Measurements from ENCODE around the gene CDC45.

The CDC45 gene

GRCh38 chr22:19473578-19473977 is 6.1 kb upstream of the CDC45 start:
- Histone ChIP-seq H3K36me3 (ENCODE audit: insufficient read depth, low read length) (peaks cover 71% of the 10 kb centered on the region), H3K9ac (ENCODE audit: low read depth, low read length) (no peak overlapping the region), H3K27me3 (ENCODE audit: insufficient read depth, low read length) (no peaks in the 10 kb centered on the region), H3K4me1 (ENCODE audit: insufficient read depth, low read length) (peaks cover 8% of the 10 kb centered on the region; the same call in 1 of the 2 replicates), H3K4me3 (ENCODE audit: low read length) (no peak overlapping the region), H3K27ac (ENCODE audit: low read depth, low read length) (no peak overlapping the region), H3K9me3 (ENCODE audit: insufficient read depth, low read depth, low read length) (no peaks in the 10 kb centered on the region)
- 91% methylated on average over 3 of the region's 3 CpGs for WGBS

DNA sequence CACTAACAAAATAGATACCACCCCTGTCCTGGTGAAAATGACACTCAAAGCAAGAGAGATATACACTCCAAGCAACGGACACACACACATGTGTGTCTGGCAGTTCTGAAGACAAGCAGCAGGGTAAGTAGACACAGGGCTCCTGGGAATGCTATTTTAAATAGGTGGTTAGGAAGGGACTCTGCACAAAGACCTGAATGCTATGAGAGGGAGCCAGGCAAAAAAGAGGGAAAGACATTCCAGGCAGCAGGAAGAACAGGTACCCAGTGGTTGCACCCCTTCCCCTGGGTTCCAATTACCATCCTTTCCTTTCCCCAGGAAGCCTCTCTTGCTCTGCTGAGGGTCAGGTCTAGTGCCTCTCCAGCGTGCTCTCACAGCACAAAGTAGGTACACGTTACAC is 3.7 kb upstream of the CDC45 start:
- H3K36me3 ChIP-seq (ENCODE audit: insufficient read depth, low read length) = peaks cover 48% of the 10 kb centered on the region
- no peak overlapping the region for H3K27ac ChIP-seq (ENCODE audit: low read depth, low read length)
- WGBS = 95% methylated on average over 3 of the region's 3 CpGs
- H3K4me3 ChIP-seq (ENCODE audit: low read length) = no peak overlapping the region
- no peaks in the 10 kb centered on the region for H3K27me3 ChIP-seq (ENCODE audit: insufficient read depth, low read length)
- H3K9me3 ChIP-seq (ENCODE audit: insufficient read depth, low read depth, low read length) = no peaks in the 10 kb centered on the region
- no peak overlapping the region for H3K9ac ChIP-seq (ENCODE audit: low read depth, low read length)
- H3K4me1 ChIP-seq (ENCODE audit: insufficient read depth, low read length) = peaks cover 15% of the 10 kb centered on the region; the same call in 1 of the 2 replicates

- H3K9ac ChIP-seq (ENCODE audit: low read depth, low read length) = peak overlapping the region; percentile 93
- 68% methylated on average over 3 of the region's 5 CpGs for WGBS
- H3K9me3 ChIP-seq (ENCODE audit: insufficient read depth, low read depth, low read length) = no peaks in the 10 kb centered on the region
- peak overlapping the region; percentile 62 for H3K4me3 ChIP-seq (ENCODE audit: low read length)
- H3K36me3 ChIP-seq (ENCODE audit: insufficient read depth, low read length) = peaks cover 43% of the 10 kb centered on the region
- no peaks in the 10 kb centered on the region for H3K27me3 ChIP-seq (ENCODE audit: insufficient read depth, low read length)
- H3K4me1 ChIP-seq (ENCODE audit: insufficient read depth, low read length) = peaks cover 16% of the 10 kb centered on the region; the same call in 1 of the 2 replicates
- H3K27ac ChIP-seq (ENCODE audit: low read depth, low read length) = no peak overlapping the region
These were observed 2.2 kb upstream of the CDC45 start for GRCh38 chr22:19477321-19478044.

GRCh38 chr22:19478045-19478900 is 1.4 kb upstream of the CDC45 start:
- Histone ChIP-seq H3K36me3 (ENCODE audit: insufficient read depth, low read length) (peaks cover 41% of the 10 kb centered on the region), H3K27ac (ENCODE audit: low read depth, low read length) (peak overlapping the region; percentile 91), H3K27me3 (ENCODE audit: insufficient read depth, low read length) (no peaks in the 10 kb centered on the region), H3K4me3 (ENCODE audit: low read length) (peak overlapping the region; percentile 62), H3K9ac (ENCODE audit: low read depth, low read length) (peak overlapping the region; percentile 93), H3K4me1 (ENCODE audit: insufficient read depth, low read length) (peaks cover 16% of the 10 kb centered on the region; the same call in 1 of the 2 replicates), H3K9me3 (ENCODE audit: insufficient read depth, low read depth, low read length) (no peaks in the 10 kb centered on the region)
- WGBS = 4% methylated on average over 31 of the region's 31 CpGs

DNA sequence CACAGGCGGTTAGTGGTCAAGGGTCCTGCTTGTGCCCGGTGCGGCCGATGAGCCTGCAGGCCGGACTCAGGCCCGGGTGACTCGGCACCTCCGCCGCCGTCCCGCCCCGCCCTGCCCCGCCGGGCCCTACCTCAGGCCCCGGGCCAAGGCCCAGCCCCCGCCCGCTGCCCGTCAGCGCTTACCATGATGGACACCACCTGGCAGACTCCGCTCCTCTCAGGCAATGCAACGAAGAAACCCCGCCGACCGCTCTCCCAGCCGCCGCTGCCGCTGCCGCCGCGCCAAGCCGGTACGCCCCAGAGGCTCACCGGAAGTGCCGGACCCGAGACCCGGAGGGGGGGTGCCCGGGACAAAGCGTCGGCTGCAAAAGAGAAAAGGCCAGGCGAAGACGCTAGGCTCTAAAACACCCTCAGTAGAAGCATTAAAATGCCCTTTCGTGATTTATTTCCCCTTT is 792 bp upstream of the CDC45 start, which contains the start of gene UFD1:
Gene UFD1 (minus strand): TSS at position 293 of the 454 bp plus-strand sequence. CDS start 108 bp downstream, at position 185.
- whole genome bisulfite sequencing = 0% methylated on average over 42 of the region's 42 CpGs
- Histone ChIP-seq H3K36me3 (ENCODE audit: insufficient read depth, low read length) (peaks cover 41% of the 10 kb centered on the region), H3K27me3 (ENCODE audit: insufficient read depth, low read length) (no peaks in the 10 kb centered on the region), H3K27ac (ENCODE audit: low read depth, low read length) (peak within 1 kb of the TSS; percentile 91), H3K4me1 (ENCODE audit: insufficient read depth, low read length) (peaks cover 16% of the 10 kb centered on the region; the same call in 1 of the 2 replicates), H3K9me3 (ENCODE audit: insufficient read depth, low read depth, low read length) (no peaks in the 10 kb centered on the region), H3K4me3 (ENCODE audit: low read length) (peak within 1 kb of the TSS; percentile 62), H3K9ac (ENCODE audit: low read depth, low read length) (peak within 1 kb of the TSS; percentile 93)

DNA sequence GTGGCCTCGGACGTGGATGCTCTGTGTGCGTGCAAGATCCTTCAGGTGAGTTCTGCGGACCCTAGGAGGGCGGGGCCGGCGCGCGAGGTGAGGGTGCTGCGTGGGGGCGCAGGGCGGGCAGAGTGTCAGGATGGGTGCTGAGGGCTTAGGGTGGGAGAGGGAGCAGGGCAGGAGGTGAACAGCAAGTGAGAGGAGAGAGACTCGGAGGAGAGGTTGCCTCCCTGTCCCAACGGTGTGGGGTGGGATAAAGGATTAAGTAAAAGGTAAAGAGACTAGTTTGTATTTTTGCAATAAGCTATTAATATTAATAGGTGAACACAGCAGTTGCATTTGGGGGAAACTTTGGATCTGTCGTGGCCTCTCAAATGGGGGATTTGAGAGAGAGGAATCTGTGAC is 451 bp downstream of the CDC45 start:
- Histone ChIP-seq H3K27me3 (ENCODE audit: insufficient read depth, low read length) (no peaks in the 10 kb centered on the region), H3K36me3 (ENCODE audit: insufficient read depth, low read length) (peaks cover 44% of the 10 kb centered on the region), H3K9me3 (ENCODE audit: insufficient read depth, low read depth, low read length) (no peaks in the 10 kb centered on the region), H3K9ac (ENCODE audit: low read depth, low read length) (peak overlapping the region; percentile 86), H3K4me3 (ENCODE audit: low read length) (peak overlapping the region; percentile 62), H3K4me1 (ENCODE audit: insufficient read depth, low read length) (peaks cover 16% of the 10 kb centered on the region; the same call in 1 of the 2 replicates), H3K27ac (ENCODE audit: low read depth, low read length) (peak overlapping the region; percentile 32; the same call in 1 of the 2 replicates)
- WGBS = under 1% methylated on average over 15 of the region's 15 CpGs

DNA sequence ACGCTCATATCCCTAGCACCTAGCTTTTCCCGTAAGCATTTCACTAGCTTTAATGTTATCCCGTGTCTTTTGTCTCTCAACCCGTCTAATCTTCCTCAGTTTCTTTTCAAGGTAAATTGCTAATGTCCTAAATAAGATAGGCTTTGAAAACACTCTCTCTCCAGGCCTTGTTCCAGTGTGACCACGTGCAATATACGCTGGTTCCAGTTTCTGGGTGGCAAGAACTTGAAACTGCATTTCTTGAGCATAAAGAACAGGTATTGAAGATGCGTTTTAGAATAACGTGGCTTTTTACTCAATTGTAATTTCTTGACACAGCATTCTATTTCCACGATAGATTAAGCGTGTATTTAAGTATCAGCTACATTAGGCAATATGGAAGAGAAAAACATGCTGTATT is 1.1 kb downstream of the CDC45 start:
- H3K4me3 ChIP-seq (ENCODE audit: low read length) = peak overlapping the region; percentile 62
- no peaks in the 10 kb centered on the region for H3K9me3 ChIP-seq (ENCODE audit: insufficient read depth, low read depth, low read length)
- H3K36me3 ChIP-seq (ENCODE audit: insufficient read depth, low read length) = peaks cover 45% of the 10 kb centered on the region
- H3K27ac ChIP-seq (ENCODE audit: low read depth, low read length) = no peak overlapping the region
- H3K9ac ChIP-seq (ENCODE audit: low read depth, low read length) = peak overlapping the region; percentile 86; the same call in 1 of the 2 replicates
- H3K27me3 ChIP-seq (ENCODE audit: insufficient read depth, low read length) = no peaks in the 10 kb centered on the region
- 70% methylated on average over 10 of the region's 10 CpGs for WGBS
- peaks cover 16% of the 10 kb centered on the region; the same call in 1 of the 2 replicates for H3K4me1 ChIP-seq (ENCODE audit: insufficient read depth, low read length)

DNA sequence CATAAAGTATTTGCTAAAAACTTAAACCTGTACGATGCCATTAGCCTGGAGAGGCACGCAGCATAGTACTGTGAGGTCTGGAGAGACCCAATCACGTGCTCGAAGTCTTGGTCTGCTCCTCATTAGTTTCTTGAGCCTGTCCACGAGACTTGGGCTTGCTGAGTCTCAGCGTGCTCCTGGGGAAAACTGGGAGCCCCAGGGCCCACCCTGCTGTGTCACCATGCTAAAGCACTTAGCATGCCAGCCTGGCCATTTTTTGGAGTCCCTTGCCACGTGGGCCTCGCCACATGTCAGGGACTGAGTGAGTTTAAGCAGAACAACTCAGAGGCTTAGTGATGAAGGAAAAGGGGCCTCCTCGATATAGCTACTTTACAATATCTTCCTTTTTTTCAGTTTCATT is 2.6 kb downstream of the CDC45 start:
- WGBS = 92% methylated on average over 9 of the region's 9 CpGs
- Histone ChIP-seq H3K27ac (ENCODE audit: low read depth, low read length) (no peak overlapping the region), H3K27me3 (ENCODE audit: insufficient read depth, low read length) (no peaks in the 10 kb centered on the region), H3K4me3 (ENCODE audit: low read length) (no peak overlapping the region), H3K9ac (ENCODE audit: low read depth, low read length) (no peak overlapping the region), H3K36me3 (ENCODE audit: insufficient read depth, low read length) (peaks cover 52% of the 10 kb centered on the region), H3K4me1 (ENCODE audit: insufficient read depth, low read length) (peaks cover 15% of the 10 kb centered on the region; the same call in 1 of the 2 replicates), H3K9me3 (ENCODE audit: insufficient read depth, low read depth, low read length) (no peaks in the 10 kb centered on the region)

- 95% methylated on average over 8 of the region's 8 CpGs for WGBS
- no peak overlapping the region for H3K4me3 ChIP-seq (ENCODE audit: low read length)
- no peaks in the 10 kb centered on the region for H3K27me3 ChIP-seq (ENCODE audit: insufficient read depth, low read length)
- H3K9ac ChIP-seq (ENCODE audit: low read depth, low read length) = no peak overlapping the region
- peaks cover 64% of the 10 kb centered on the region for H3K36me3 ChIP-seq (ENCODE audit: insufficient read depth, low read length)
- H3K4me1 ChIP-seq (ENCODE audit: insufficient read depth, low read length) = peaks cover 7% of the 10 kb centered on the region; the same call in 1 of the 2 replicates
- H3K9me3 ChIP-seq (ENCODE audit: insufficient read depth, low read depth, low read length) = no peaks in the 10 kb centered on the region
- no peak overlapping the region for H3K27ac ChIP-seq (ENCODE audit: low read depth, low read length)
These were observed 3.9 kb downstream of the CDC45 start for GRCh38 chr22:19483481-19484244.

- WGBS = 93% methylated on average over 2 of the region's 2 CpGs
- Histone ChIP-seq H3K27me3 (ENCODE audit: insufficient read depth, low read length) (no peaks in the 10 kb centered on the region), H3K4me1 (ENCODE audit: insufficient read depth, low read length) (no peaks in the 10 kb centered on the region), H3K4me3 (ENCODE audit: low read length) (no peak overlapping the region), H3K36me3 (ENCODE audit: insufficient read depth, low read length) (peaks cover 77% of the 10 kb centered on the region), H3K27ac (ENCODE audit: low read depth, low read length) (no peak overlapping the region), H3K9ac (ENCODE audit: low read depth, low read length) (no peak overlapping the region), H3K9me3 (ENCODE audit: insufficient read depth, low read depth, low read length) (no peaks in the 10 kb centered on the region)
These were observed 8.6 kb downstream of the CDC45 start for GRCh38 chr22:19488285-19488684.
